ENCODE results near the gene APBB2. TPM values are rescaled to one million over a fixed set of nuclear protein-coding genes. Genes with fewer than 3 reads are reported as not detected.
"Not testable (repeated sequence)": the region's sequence is repeated elsewhere in the genome, so short reads cannot be mapped to it uniquely, and the experiment has no call there.

Gene APBB2
- total RNA-seq, 2 experiments from 2014 or later: 2.4 to 2.7 TPM

GRCh38 chr4:40827758-40828157, 386.6 kb downstream of the APBB2 start:
- ChIA-PET POLR2A (no interaction called here), CTCF (no interaction called here)

DNA sequence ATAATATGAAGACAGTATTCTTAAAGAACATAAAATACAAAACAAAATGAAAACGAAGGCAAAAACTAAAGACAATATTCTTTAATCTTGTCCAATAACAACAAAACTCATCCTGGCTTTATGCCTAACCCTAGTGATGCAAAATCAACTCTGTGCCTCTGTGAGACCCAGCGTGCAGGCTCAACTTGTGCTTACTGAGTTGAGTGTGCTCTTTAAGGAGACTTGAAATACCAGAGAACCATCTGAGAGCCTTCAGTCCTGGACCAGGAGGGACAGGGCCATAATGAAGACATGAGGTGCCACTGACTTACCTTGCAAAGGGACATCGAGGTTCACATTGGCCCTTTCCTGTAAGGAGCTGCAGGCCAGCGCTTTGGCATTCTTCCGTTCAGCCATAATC, 387.5 kb downstream of the APBB2 start:
- CTCF ChIA-PET: no interaction called here
- POLR2A ChIA-PET: no interaction called here

DNA sequence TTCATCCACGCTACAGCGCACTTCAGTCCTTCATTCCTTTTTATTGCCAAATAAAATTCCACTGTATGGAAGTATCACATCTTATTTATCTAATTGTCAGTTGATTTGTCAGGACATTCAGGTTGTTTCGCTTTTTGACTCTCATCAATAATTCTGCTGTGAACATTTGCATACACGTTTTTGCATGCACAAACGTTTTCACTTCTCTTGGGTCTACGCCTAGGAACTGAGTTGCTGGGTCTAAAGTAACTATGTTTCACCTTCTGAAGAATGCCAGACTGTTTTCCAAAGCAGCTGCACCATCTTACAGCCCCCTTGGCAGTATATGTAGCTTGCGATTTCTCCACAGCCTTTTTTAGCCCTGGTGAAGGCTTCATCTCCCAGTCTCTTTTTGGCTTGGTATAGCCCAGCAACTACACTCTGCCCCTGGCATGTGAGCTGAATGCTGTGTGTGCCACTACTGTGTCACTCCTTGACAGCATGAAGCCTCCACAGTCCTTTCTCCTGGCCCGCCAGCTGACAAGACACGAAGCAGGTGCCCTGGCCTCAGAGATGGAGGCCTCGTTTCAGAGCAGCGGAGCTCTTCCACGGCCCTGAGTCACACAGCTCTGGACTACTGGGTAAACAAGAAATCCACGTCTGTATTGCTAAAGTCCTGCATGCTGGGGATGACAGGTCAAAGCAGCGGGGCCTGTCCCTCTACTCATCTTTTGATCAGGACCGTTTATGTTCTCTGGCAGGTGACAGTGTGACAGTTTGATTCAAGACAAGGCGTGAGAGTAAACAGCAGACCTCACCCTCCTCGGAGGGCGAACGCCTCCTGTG, 389.1 kb downstream of the APBB2 start:
- ChIA-PET POLR2A (no interaction called here), CTCF (interaction anchor here (1.0 kb wide), 1 partner anchor 16 kb away, joined by 3 read pairs; no protein-coding TSS in a partner anchor)

GRCh38 chr4:40822420-40823166, 391.7 kb downstream of the APBB2 start:
- CTCF ChIA-PET: interaction anchor here (0.6 kb wide), 1 partner anchor 293 kb away, joined by 4 read pairs; no protein-coding TSS in a partner anchor
- POLR2A ChIA-PET: no interaction called here

- POLR2A ChIA-PET: no interaction called here
Observed at GRCh38 chr4:40820101-40820500, 394.2 kb downstream of the APBB2 start.

DNA sequence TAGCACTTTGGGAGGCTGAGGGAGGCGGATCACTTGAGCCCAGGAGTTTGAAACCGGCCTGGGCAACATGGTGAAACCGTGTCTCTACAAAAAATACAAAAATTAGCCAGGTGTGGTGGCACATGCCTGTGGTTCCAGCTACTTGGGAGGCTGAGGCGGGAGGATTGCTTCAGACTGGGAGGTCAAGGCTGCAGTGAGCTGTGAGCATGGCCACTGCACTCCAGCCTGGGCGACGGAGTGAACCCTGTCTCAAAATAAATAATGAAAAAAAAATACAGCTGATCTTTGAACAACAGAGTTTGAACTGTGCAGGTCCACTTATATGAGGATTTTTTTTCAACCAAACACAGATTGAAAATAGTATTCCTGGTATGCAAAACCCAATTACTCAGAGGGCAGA, 397.2 kb downstream of the APBB2 start:
- CTCF ChIA-PET: not testable (repeated sequence)

More at GRCh38 chr4:40820101-40820500, 394.2 kb downstream of the APBB2 start:
- CTCF ChIA-PET: no interaction called here

DNA sequence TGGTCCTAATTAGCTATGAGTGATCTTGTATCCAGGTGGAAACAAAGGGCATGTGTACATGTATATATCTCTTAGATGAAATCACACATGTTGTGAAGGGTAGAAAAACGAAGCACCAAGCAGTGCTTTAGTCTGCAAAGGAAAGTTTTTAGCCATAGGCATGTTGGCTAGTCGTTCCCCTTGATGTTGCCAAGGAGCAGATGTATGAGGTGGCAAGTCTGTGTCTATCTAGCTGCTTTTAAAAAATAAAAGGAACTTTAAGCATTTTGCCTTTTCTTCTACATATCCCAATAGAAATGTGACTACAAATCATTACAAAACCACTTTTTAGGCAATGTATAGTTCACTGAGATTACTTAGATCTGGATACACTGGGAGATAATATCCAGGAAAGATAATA, 401.5 kb downstream of the APBB2 start:
- CTCF ChIA-PET: no interaction called here
- POLR2A ChIA-PET: no interaction called here

More for the DNA sequence above, 397.2 kb downstream of the APBB2 start:
- POLR2A ChIA-PET: not testable (repeated sequence)

DNA sequence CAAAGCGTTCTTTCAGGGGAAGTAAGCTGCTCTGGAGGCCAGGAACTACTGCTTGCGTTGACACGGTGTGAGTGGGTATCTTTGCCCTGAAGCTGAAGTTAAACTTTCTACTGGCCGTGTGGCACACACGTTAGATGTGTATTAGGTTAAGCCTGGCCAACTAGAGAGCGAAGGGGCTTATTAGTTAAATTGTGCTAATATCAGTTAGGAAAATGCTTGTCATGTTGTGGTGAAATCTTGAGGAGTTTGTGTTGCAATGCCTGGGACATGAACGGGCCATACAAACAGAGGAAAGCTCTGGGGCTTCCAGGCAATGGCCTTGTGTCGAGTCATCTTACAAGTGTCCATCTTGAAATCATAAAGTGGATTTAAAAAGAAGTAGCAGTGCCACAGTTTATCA, 402.0 kb downstream of the APBB2 start:
- ChIA-PET CTCF (no interaction called here), POLR2A (no interaction called here)

- CTCF ChIA-PET: no interaction called here
- POLR2A ChIA-PET: no interaction called here
Observed at GRCh38 chr4:40811956-40812355, 402.4 kb downstream of the APBB2 start.

- ChIA-PET CTCF (interaction anchor here (0.5 to 1.1 kb wide), 2 partner anchors 19 to 206 kb away, joined by 3 read pairs; no protein-coding TSS in a partner anchor), POLR2A (no interaction called here)
Observed at GRCh38 chr4:40808926-40809457, 405.4 kb downstream of the APBB2 start.

DNA sequence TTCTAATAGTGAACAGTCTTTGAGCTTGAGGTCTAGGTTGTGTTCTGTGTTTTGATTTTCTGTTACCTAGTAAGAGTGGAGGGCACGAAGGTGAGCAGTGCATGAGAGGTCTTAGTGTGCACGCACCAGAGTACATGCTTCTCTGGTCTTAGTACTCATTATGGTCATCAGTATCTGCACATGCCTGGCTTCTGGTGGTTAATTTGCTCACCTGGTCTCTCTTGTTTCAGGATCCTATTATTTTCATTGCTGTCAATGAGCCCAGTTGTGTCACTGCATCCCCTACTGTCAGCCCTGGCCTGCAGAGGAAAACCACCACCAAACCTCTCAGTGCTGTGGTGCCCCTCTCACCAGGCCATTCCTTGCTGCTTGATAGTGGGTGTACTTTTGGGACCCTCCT, 409.7 kb downstream of the APBB2 start:
- CTCF ChIA-PET: no interaction called here

DNA sequence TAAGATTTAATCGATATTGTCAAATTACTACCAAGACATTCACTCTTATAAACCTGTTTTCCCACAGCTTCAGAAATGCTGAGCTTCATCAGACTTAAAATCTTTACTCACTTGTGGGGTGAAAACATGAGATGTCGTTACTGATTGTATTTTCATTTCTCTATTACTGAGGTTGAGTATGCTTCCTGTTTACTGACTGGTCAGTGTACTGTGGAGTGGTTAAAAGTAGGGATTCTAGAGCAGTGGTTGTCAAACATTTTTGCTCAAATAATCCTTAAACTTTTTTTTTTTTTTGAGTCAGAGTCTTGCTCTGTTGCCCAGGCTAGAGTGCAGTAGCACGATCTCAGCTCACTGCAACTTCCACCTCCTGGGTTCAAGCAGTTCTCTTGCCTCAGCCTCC, 414.3 kb downstream of the APBB2 start:
- ChIA-PET CTCF (interaction anchor here (0.9 kb wide), 1 partner anchor 10 kb away, joined by 4 read pairs; no protein-coding TSS in a partner anchor), POLR2A (no interaction called here)

More for the DNA sequence above, 409.7 kb downstream of the APBB2 start:
- POLR2A ChIA-PET: interaction anchor here (0.7 kb wide), 1 partner anchor 118 kb away, joined by 3 read pairs; no protein-coding TSS in a partner anchor

DNA sequence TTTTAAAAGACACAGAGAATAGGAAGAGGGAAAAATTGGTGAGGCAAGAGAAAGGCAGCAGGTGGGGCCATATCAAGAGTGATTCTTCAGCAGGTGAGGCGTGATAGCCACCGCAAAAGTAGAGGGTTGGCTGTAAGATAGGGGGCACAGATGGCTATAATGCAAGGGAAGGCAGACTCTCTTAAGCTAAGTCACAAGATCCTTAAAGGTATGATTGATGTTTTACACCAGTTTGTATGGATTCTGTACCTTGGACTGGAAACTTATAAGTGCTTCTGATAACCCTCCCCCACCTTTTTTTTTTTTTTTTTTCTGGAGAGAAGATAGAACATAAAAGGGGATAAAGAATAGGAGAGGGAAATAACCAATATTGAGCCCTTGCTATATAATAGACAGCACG, 424.6 kb downstream of the APBB2 start:
- CTCF ChIA-PET: interaction anchor here (0.9 to 1.2 kb wide), 2 partner anchors 10 to 19 kb away, joined by 3 to 4 read pairs; no protein-coding TSS in a partner anchor

DNA sequence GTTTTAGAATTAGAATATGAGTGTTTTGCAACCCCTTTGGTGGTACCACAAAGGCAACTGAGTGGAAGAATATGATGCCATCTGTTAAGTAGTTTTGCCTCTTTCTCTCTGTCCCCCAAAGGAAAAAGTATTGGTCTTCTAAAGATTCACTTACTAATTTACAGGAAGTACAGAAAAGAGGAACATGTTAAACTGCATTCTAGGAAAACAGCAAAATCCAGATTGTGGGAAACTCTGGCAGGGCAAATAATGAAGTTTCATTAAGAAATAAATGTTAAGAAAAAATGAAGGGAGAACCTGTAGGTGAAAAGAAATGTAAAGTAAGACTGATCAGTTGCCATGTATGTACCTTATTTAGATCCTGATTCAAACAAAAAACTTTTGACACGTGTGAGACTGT, 425.3 kb downstream of the APBB2 start:
- POLR2A ChIA-PET: no interaction called here

More for the DNA sequence above, 424.6 kb downstream of the APBB2 start:
- POLR2A ChIA-PET: no interaction called here

GRCh38 chr4:40788331-40788730, 426.0 kb downstream of the APBB2 start:
- ChIA-PET POLR2A (no interaction called here), CTCF (no interaction called here)

More for the DNA sequence above, 425.3 kb downstream of the APBB2 start:
- CTCF ChIA-PET: no interaction called here

DNA sequence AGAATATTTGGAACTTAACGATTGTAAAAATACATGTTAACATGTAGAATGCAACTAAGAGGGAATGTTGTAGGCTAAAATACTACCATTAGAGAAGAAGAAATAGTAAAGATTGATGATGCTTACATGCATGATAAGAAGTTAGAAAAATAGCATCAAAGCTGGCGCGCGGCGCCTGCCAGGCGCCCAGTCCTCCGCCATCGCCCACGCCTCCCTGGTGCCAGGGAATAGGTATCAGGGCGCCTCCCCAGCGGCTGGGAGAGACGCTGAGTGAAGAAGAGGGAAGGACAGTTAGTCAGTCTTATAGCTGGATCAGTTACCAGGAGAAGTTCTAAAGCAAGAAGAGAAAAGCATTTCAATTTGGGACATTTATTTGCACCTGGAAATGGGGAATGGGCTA, 428.6 kb downstream of the APBB2 start:
- ChIA-PET POLR2A (no interaction called here), CTCF (no interaction called here)

GRCh38 chr4:40782876-40783275, 431.5 kb downstream of the APBB2 start:
- ChIA-PET POLR2A (no interaction called here), CTCF (no interaction called here)

GRCh38 chr4:40778090-40778489, 436.3 kb downstream of the APBB2 start:
- POLR2A ChIA-PET: no interaction called here
- CTCF ChIA-PET: no interaction called here

DNA sequence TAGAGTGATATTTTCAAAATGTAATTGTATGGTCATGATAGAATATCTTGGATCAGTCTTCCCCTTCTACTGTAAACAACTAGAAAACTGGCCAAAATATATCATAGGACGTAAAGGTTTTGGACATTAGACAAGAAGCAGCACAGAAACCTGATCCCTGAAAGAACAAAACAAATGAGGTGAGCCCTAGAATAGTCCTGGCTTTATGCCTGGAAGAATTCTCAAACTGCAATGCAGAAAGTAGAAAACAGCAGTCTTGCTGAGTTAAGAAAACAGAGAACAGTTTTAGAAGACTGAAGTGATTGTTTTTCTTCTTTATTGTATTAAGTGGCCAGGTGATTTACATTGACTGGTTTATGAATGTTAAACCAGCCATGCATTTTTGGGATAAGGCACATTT, 445.1 kb downstream of the APBB2 start:
- CTCF ChIA-PET: no interaction called here
- POLR2A ChIA-PET: no interaction called here

DNA sequence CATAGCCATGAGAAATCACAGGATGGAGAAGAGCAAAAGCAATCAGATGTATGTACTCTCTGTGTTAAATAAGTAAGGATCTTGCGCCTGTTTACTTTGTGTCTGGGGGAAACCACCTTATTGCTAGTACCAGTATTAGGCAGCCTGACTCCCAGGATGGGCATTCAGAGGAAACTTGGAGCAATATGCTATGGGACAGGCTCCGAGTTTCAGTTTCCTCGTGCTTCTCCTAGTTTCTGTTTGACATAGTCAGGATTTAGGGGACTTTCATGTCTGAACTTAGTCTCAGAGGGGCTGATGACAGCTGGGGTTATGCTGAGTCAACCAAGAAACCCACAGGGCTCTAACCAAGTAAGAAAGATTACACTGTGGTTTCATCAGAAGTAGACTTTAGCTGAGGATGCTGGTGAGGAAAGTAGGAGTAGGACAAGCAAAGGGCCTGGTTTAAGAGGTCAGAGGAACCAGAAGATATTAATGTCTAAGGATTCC, 451.1 kb downstream of the APBB2 start:
- CTCF ChIA-PET: no interaction called here
- POLR2A ChIA-PET: no interaction called here

Data from activated CD8-positive, alpha-beta memory T cell treated with anti-CD3 and anti-CD28 coated beads for 36 hours (primary cell).